HUES48 (cell line): ENCODE results near the gene TP73.

Experiments used
- H3K27ac ChIP-seq: one replicate; pipeline ENCODE4 v1.7.0; 2013; ENCODE audit warnings: low read depth, low read length, inconsistent platforms
- H3K27me3 ChIP-seq: 2 replicates; pipeline ENCODE4 v1.6.1; 2013; ENCODE audit warnings: mild to moderate bottlenecking, low read length; ENCODE audit not compliant: control insufficient read depth, insufficient read depth
- H3K36me3 ChIP-seq: 2 replicates; pipeline ENCODE4 v1.6.1; 2013; ENCODE audit warnings: low read length; ENCODE audit not compliant: control insufficient read depth, insufficient read depth
- H3K4me1 ChIP-seq: 2 replicates; pipeline ENCODE4 v1.6.1; 2013; ENCODE audit warnings: mild to moderate bottlenecking, low read length; ENCODE audit not compliant: control insufficient read depth, insufficient read depth
- H3K4me3 ChIP-seq: 2 replicates; pipeline ENCODE4 v1.5.1; 2013; ENCODE audit warnings: mild to moderate bottlenecking, low read depth, low read length
- H3K9ac ChIP-seq: 2 replicates; pipeline ENCODE4 v1.6.1; 2013; ENCODE audit warnings: mild to moderate bottlenecking, low read depth, low read length, moderate library complexity
- H3K9me3 ChIP-seq: 2 replicates; pipeline ENCODE4 v1.6.1; 2013; ENCODE audit warnings: low read length; ENCODE audit not compliant: control insufficient read depth, insufficient read depth

The TP73 gene

GRCh38 chr1:3676581-3677470 is 24.5 kb downstream of the TP73 start:
- Histone ChIP-seq H3K9ac (no peak overlapping the region), H3K4me3 (no peak overlapping the region), H3K36me3 (no peaks in the 10 kb centered on the region), H3K27me3 (no peaks in the 10 kb centered on the region), H3K9me3 (no peaks in the 10 kb centered on the region), H3K4me1 (peaks cover 18% of the 10 kb centered on the region), H3K27ac (no peak overlapping the region)

- H3K9ac ChIP-seq = no peak overlapping the region
- no peaks in the 10 kb centered on the region; the same call in 1 of the 2 replicates for H3K27me3 ChIP-seq
- H3K36me3 ChIP-seq = no peaks in the 10 kb centered on the region
- H3K4me1 ChIP-seq = peaks cover 18% of the 10 kb centered on the region
- H3K9me3 ChIP-seq = no peaks in the 10 kb centered on the region
- H3K27ac ChIP-seq = no peak overlapping the region
- no peak overlapping the region for H3K4me3 ChIP-seq
Measured at GRCh38 chr1:3677484-3677883, 25.2 kb downstream of the TP73 start.

- peaks cover 8% of the 10 kb centered on the region for H3K27me3 ChIP-seq
- H3K9me3 ChIP-seq = no peaks in the 10 kb centered on the region
- H3K4me1 ChIP-seq = peaks cover 18% of the 10 kb centered on the region
- no peaks in the 10 kb centered on the region for H3K36me3 ChIP-seq
- H3K27ac ChIP-seq = no peak overlapping the region
- H3K9ac ChIP-seq = no peak overlapping the region
- no peak overlapping the region for H3K4me3 ChIP-seq
Measured at GRCh38 chr1:3678361-3679097, 26.2 kb downstream of the TP73 start.

DNA sequence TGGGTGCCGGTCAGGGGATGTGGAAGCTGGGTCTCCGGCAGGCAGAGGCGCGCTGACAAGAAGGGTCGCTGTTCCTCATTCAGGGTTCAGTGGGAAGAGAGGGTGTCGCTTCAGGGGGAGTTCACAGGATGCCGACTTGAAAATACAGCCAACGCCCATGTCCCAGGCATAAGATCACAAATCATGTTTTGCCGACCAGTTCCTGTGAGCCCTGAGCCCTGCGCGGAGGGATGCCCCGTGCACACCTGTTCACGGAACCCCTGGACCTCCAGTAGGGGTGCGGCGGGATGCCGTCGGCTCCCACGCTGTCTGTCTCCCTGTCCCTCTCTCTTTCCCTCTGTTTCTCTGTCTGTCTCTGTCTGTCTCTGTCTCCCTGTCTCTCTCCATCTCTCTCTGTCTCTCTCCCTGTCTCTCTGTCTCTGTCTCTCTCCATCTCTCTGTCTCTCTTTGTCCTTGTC is 26.8 kb downstream of the TP73 start:
- peaks cover 17% of the 10 kb centered on the region for H3K4me1 ChIP-seq
- no peaks in the 10 kb centered on the region for H3K36me3 ChIP-seq
- H3K27ac ChIP-seq = no peak overlapping the region
- H3K27me3 ChIP-seq = peaks cover 13% of the 10 kb centered on the region
- no peaks in the 10 kb centered on the region for H3K9me3 ChIP-seq
- no peak overlapping the region for H3K4me3 ChIP-seq
- H3K9ac ChIP-seq = no peak overlapping the region

- Histone ChIP-seq H3K27ac (no peak overlapping the region), H3K36me3 (no peaks in the 10 kb centered on the region), H3K27me3 (peaks cover 16% of the 10 kb centered on the region), H3K4me3 (no peak overlapping the region), H3K9ac (no peak overlapping the region), H3K9me3 (no peaks in the 10 kb centered on the region), H3K4me1 (peaks cover 13% of the 10 kb centered on the region)
Measured at GRCh38 chr1:3679799-3680453, 27.6 kb downstream of the TP73 start.

GRCh38 chr1:3680488-3681230 is 28.3 kb downstream of the TP73 start:
- H3K36me3 ChIP-seq = no peaks in the 10 kb centered on the region
- H3K4me3 ChIP-seq = no peak overlapping the region
- peaks cover 10% of the 10 kb centered on the region for H3K4me1 ChIP-seq
- H3K27me3 ChIP-seq = peaks cover 16% of the 10 kb centered on the region
- no peaks in the 10 kb centered on the region for H3K9me3 ChIP-seq
- H3K9ac ChIP-seq = no peak overlapping the region
- H3K27ac ChIP-seq = no peak overlapping the region

GRCh38 chr1:3681231-3681897 is 29.0 kb downstream of the TP73 start:
- no peak overlapping the region for H3K9ac ChIP-seq

GRCh38 chr1:3681898-3682806 is 29.8 kb downstream of the TP73 start:
- peaks cover 16% of the 10 kb centered on the region for H3K27me3 ChIP-seq
- no peak overlapping the region for H3K4me3 ChIP-seq
- no peak overlapping the region for H3K9ac ChIP-seq
- H3K27ac ChIP-seq = no peak overlapping the region
- H3K4me1 ChIP-seq = peaks cover 10% of the 10 kb centered on the region
- no peaks in the 10 kb centered on the region for H3K9me3 ChIP-seq
- no peaks in the 10 kb centered on the region for H3K36me3 ChIP-seq

More at GRCh38 chr1:3681231-3681897, 29.0 kb downstream of the TP73 start:
- Histone ChIP-seq H3K27me3 (peaks cover 16% of the 10 kb centered on the region), H3K4me1 (peaks cover 10% of the 10 kb centered on the region), H3K36me3 (no peaks in the 10 kb centered on the region), H3K9me3 (no peaks in the 10 kb centered on the region), H3K27ac (no peak overlapping the region), H3K4me3 (no peak overlapping the region)

DNA sequence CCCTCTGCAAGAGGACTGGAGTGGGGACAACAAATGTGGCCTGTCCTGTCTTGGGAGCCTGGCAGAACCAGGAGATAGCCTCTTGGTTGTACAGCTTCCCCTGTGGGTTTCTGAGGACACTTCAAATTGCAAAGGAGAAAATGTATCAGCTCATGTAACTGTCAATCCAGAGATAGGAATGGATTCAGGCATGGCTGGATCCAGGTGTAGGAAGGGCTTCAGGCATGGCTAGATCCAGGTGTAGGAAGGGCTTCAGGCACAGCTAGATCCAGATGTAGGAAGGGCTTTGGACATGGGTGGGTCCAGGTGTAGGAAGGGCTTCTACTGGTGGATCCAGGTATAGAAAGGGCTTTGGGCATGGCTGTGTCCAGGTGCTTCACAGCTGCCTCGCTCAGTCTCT is 30.9 kb downstream of the TP73 start:
- no peaks in the 10 kb centered on the region for H3K9me3 ChIP-seq
- H3K4me1 ChIP-seq = peaks cover 18% of the 10 kb centered on the region
- H3K27ac ChIP-seq = no peak overlapping the region
- no peak overlapping the region for H3K9ac ChIP-seq
- peaks cover 16% of the 10 kb centered on the region for H3K27me3 ChIP-seq
- no peaks in the 10 kb centered on the region for H3K36me3 ChIP-seq
- no peak overlapping the region for H3K4me3 ChIP-seq
